ENCODE measurements around the gene ZSWIM9.

GRCh38 chr19:48122421-48122820 is 48.1 kb upstream of the ZSWIM9 start:
- TF ChIP-seq ZNF416 (tag by site-specific recombination; IDR thresholded peaks at IDR 0.05) = no peak
- TF ChIP-seq CTCF (tag by site-specific recombination; IDR thresholded peaks at IDR 0.05) = no peak
- no peak for TF ChIP-seq TRIM28 (IDR thresholded peaks at IDR 0.05; ENCODE audit: borderline replicate concordance, low read length)
- no peak for TF ChIP-seq REST (tag by site-specific recombination; IDR thresholded peaks at IDR 0.05)
- no peak for TF ChIP-seq IKZF3 (tag by site-specific recombination; IDR thresholded peaks at IDR 0.05)
- TF ChIP-seq ZNF747 (tag by site-specific recombination; IDR thresholded peaks at IDR 0.05) = no peak
- TF ChIP-seq ZNF362 (tag by site-specific recombination; IDR thresholded peaks at IDR 0.05) = no peak

All from HEK293 (cell line).